Thoracic aorta (tissue), 2 donors: Measurements from ENCODE around the gene ZBTB8B. TPM values are rescaled to one million over a fixed set of nuclear protein-coding genes. Genes with fewer than 3 reads are reported as not detected.
A peak's percentile ranks its signal among the peaks of the same experiment; 100 is the strongest.
"Not testable (repeated sequence)": the region's sequence is repeated elsewhere in the genome, so short reads cannot be mapped to it uniquely, and the experiment has no call there.

Experiments used
- ATAC-seq: fragments of 150-250 bp; one replicate; pipeline ENCODE4 v1.8.0; 2017; ENCODE audit warnings: low read depth; ENCODE audit not compliant: insufficient number of reproducible peaks, low FRiP score
- DNase-seq: peaks from one replicate; pipeline ENCODE4 v3.0.0-alpha.2; 2020; ENCODE audit warnings: low spot score
- H3K27ac ChIP-seq, 2 donors: fragments of 200-600 bp; sonication (generic); 1 replicate in 1 of 2; 2 replicates in 1 of 2; pipeline ENCODE4 v1.5.1; 2016; ENCODE audit warnings: mild to moderate bottlenecking in 2 of 2, moderate library complexity in 2 of 2
- H3K27me3 ChIP-seq: fragments of 200-600 bp; sonication (generic); replicated peaks from 2 replicates; pipeline ENCODE4 v1.6.0; 2016; ENCODE audit warnings: mild to moderate bottlenecking; ENCODE audit not compliant: insufficient read depth
- H3K36me3 ChIP-seq: fragments of 200-600 bp; sonication (generic); one replicate; pipeline ENCODE4 v1.5.1; 2016
- H3K4me1 ChIP-seq, 2 donors: fragments of 200-600 bp; sonication (generic); 1 replicate in 1 of 2; 2 replicates in 1 of 2; pipeline versions ENCODE4 v1.5.1 to v1.6.0; 2016; ENCODE audit warnings: low read depth in 2 of 2, mild to moderate bottlenecking in 1 of 2; ENCODE audit not compliant: control insufficient read depth in 1 of 2
- H3K4me3 ChIP-seq: fragments of 200-600 bp; sonication (generic); 2 replicates; pipeline ENCODE4 v1.5.1; 2016; ENCODE audit warnings: mild to moderate bottlenecking
- H3K9me3 ChIP-seq: fragments of 200-600 bp; sonication (generic); 2 replicates; pipeline ENCODE4 v1.5.1; 2016
- CTCF ChIP-seq: fragments of 200-600 bp; sonication (generic); IDR thresholded peaks from one replicate; pipeline ENCODE4 v1.5.1; 2019; ENCODE audit warnings: antibody characterized with exemption
- total RNA-seq, 2 donors: library from RNA; depleted of rRNA; stranded (reverse); fragments of >200 nt; gene quantifications; one replicate each; pipeline versions ENCODE4 v1.1.0 to v1.2.3, GENCODE V29; 2016

ZBTB8B gene
- total RNA-seq, 2 donors from 2014 or later, result not detected

- no peak for DNase-seq
- no peak overlapping the region for H3K27ac ChIP-seq
- no peak for ATAC-seq
Measured at GRCh38 chr1:32431736-32432400, 33.0 kb upstream of the ZBTB8B start.

GRCh38 chr1:32438136-32438535 is 26.7 kb upstream of the ZBTB8B start:
- Histone ChIP-seq H3K9me3 (peaks cover 2% of the 10 kb centered on the region), H3K27me3 (no peaks in the 10 kb centered on the region), H3K27ac (no peak overlapping the region), H3K4me3 (no peak overlapping the region), H3K36me3 (no peaks in the 10 kb centered on the region), H3K4me1 (no peaks in the 10 kb centered on the region)
- ATAC-seq (no peak), DNase-seq (no peak)
- no peak for TF ChIP-seq CTCF

More at GRCh38 chr1:32431736-32432400, 33.0 kb upstream of the ZBTB8B start:
- Histone ChIP-seq H3K4me3 (no peak overlapping the region), H3K27me3 (no peaks in the 10 kb centered on the region), H3K4me1 (peaks cover under 1 to 2% of the 10 kb centered on the region in 2 donors), H3K9me3 (no peaks in the 10 kb centered on the region), H3K36me3 (no peaks in the 10 kb centered on the region)
- no peak for TF ChIP-seq CTCF

- H3K27ac ChIP-seq, H3K36me3 ChIP-seq, DNase-seq, H3K27me3 ChIP-seq, H3K4me3 ChIP-seq, H3K4me1 ChIP-seq, H3K9me3 ChIP-seq, ATAC-seq: not testable (repeated sequence)
Measured at GRCh38 chr1:32438777-32439176, 26.1 kb upstream of the ZBTB8B start.

GRCh38 chr1:32441467-32441866 is 23.4 kb upstream of the ZBTB8B start:
- H3K36me3 ChIP-seq, H3K9me3 ChIP-seq, H3K27me3 ChIP-seq, DNase-seq, H3K27ac ChIP-seq, ATAC-seq, H3K4me3 ChIP-seq, H3K4me1 ChIP-seq: not testable (repeated sequence)

GRCh38 chr1:32447469-32448185 is 17.2 kb upstream of the ZBTB8B start:
- ATAC-seq (no peak), DNase-seq (no peak)
- Histone ChIP-seq H3K4me3 (peak overlapping the region; percentile 71), H3K27me3 (no peaks in the 10 kb centered on the region), H3K4me1 (no peaks in the 10 kb centered on the region), H3K9me3 (no peaks in the 10 kb centered on the region), H3K27ac (peak overlapping the region; percentile 18 to 21), H3K36me3 (no peaks in the 10 kb centered on the region)
- TF ChIP-seq CTCF, result no peak

GRCh38 chr1:32448186-32448772 is 16.6 kb upstream of the ZBTB8B start:
- H3K27ac ChIP-seq, result peak overlapping the region; percentile 18 to 21
- not testable (repeated sequence) for H3K4me1 ChIP-seq, H3K36me3 ChIP-seq, ATAC-seq, H3K27me3 ChIP-seq, H3K9me3 ChIP-seq
- DNase-seq, result peak; percentile 43
- H3K4me3 ChIP-seq, result peak overlapping the region; percentile 71
- peak; percentile 93 for TF ChIP-seq CTCF
